Transverse colon (tissue), 4 donors: ENCODE results near the gene ARPP19.

Source experiments
- POLR2A ChIP-seq: fragments of 450-650 bp; IDR thresholded peaks from one replicate; pipeline ENCODE4 v1.6.1; 2016; ENCODE audit warnings: antibody characterized with exemption, mild to moderate bottlenecking, moderate library complexity
- POLR2AphosphoS5 ChIP-seq, 3 donors: sonication (generic); formaldehyde crosslinking; IDR thresholded peaks; one replicate each; pipeline ENCODE4 v1.6.1; 2016; ENCODE audit warnings: antibody characterized with exemption in 3 of 3
- TF ChIP-seq, protein P1 (sequence below), 5 experiments: fragments of 200-600 bp in 3 of 5; fragments of 450-650 bp in 2 of 5; sonication (generic) in 3 of 5; IDR thresholded peaks; 1 replicate in 2 of 5; 2 replicates in 3 of 5; pipeline ENCODE4 v1.5.1; 2016 to 2017; ENCODE audit warnings: antibody characterized with exemption in 5 of 5, inconsistent platforms in 3 of 5, mild to moderate bottlenecking in 2 of 5, moderate library complexity in 1 of 5

DNA sequence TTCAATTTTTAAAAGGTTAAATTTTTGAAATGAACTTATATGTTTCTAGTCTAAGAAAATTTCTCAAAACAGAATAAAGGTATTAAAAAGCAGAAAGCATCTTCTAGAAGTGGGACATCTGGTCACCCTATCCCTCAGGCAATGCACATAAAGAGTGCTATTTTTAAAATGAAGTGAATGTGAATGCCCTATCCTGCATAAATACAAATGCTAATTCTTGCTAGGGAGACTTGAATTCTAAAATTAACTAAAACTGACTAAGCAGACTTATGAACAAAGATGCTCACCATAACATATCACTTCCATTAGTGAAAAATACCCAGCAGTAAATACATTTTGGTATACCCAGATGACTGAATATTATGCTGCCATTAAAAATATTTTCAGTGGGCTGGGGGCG, 51.8 kb downstream of the ARPP19 start:
- TF ChIP-seq, protein P1, sequence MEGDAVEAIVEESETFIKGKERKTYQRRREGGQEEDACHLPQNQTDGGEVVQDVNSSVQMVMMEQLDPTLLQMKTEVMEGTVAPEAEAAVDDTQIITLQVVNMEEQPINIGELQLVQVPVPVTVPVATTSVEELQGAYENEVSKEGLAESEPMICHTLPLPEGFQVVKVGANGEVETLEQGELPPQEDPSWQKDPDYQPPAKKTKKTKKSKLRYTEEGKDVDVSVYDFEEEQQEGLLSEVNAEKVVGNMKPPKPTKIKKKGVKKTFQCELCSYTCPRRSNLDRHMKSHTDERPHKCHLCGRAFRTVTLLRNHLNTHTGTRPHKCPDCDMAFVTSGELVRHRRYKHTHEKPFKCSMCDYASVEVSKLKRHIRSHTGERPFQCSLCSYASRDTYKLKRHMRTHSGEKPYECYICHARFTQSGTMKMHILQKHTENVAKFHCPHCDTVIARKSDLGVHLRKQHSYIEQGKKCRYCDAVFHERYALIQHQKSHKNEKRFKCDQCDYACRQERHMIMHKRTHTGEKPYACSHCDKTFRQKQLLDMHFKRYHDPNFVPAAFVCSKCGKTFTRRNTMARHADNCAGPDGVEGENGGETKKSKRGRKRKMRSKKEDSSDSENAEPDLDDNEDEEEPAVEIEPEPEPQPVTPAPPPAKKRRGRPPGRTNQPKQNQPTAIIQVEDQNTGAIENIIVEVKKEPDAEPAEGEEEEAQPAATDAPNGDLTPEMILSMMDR (IDR thresholded peaks at IDR 0.05) = no peak
- TF ChIP-seq POLR2AphosphoS5 (IDR thresholded peaks at IDR 0.05) (no peak), POLR2A (no peak)
